IMR-90 (cell line): ENCODE data around the gene SHROOM3. TPM values are rescaled to one million over a fixed set of nuclear protein-coding genes. Genes with fewer than 3 reads are reported as not detected.

ENCODE experiments used
- ATAC-seq: fragments of 200-7000 bp; cut with Tn5 transposase; 2 replicates; pipeline ENCODE4 v1.9.1; 2020; ENCODE audit warnings: low read depth, mild to moderate bottlenecking, moderate library complexity
- BruUV-seq: library from RNA; stranded (reverse); fragments of 400-500 nt; replicated peaks from 2 replicates; lab custom pipeline; 2021; lab: Mats Ljungman, UMichigan
- CTCF ChIA-PET: fragments of 300-600 bp; formaldehyde crosslinking; extraction: SDS; loops from one replicate; lab custom pipeline; 2021; ENCODE audit warnings: antibody characterized with exemption; lab: Yijun Ruan, JAX
- POLR2A ChIA-PET: fragments of 300-600 bp; sonication (Branson Sonifier 250); formaldehyde crosslinking; loops from one replicate; lab custom pipeline; 2022; ENCODE audit warnings: antibody characterized with exemption; ENCODE audit not compliant: unreplicated experiment; lab: Charles Lee
- DNase-seq: peaks from one replicate; pipeline ENCODE4 v3.0.0; 2013
- H2AFZ ChIP-seq: replicated peaks from 2 replicates; pipeline ENCODE3; 2013; ENCODE audit warnings: low read length, mild to moderate bottlenecking; ENCODE audit not compliant: poor library complexity
- H2AK5ac ChIP-seq: 2 replicates; pipeline ENCODE4 v1.6.1; 2013; ENCODE audit warnings: low read depth, low read length, inconsistent platforms
- H2AK9ac ChIP-seq: replicated peaks from 2 replicates; pipeline ENCODE3; 2013; ENCODE audit warnings: mild to moderate bottlenecking, low read depth, low read length, moderate library complexity; ENCODE audit not compliant: poor library complexity
- H2BK120ac ChIP-seq: 2 replicates; pipeline ENCODE4 v1.6.1; 2013; ENCODE audit warnings: low read depth, low read length, inconsistent platforms
- H2BK15ac ChIP-seq: 3 replicates; pipeline ENCODE4 v1.6.1; 2013; ENCODE audit warnings: low read depth, low read length, inconsistent platforms
- H2BK20ac ChIP-seq: 2 replicates; pipeline ENCODE4 v1.6.1; 2013; ENCODE audit warnings: low read depth, mild to moderate bottlenecking, inconsistent platforms, low read length, moderate library complexity
- H2BK5ac ChIP-seq: 2 replicates; pipeline ENCODE4 v1.6.1; 2013; ENCODE audit warnings: mild to moderate bottlenecking, low read depth, low read length, inconsistent platforms; ENCODE audit not compliant: poor library complexity, severe bottlenecking
- H3K14ac ChIP-seq: replicated peaks from 2 replicates; pipeline ENCODE4 v1.6.1; 2013; ENCODE audit warnings: low read depth, low read length, inconsistent platforms
- H3K18ac ChIP-seq: 2 replicates; pipeline ENCODE4 v1.6.1; 2013; ENCODE audit warnings: low read depth, low read length, control low read depth
- H3K23ac ChIP-seq: 2 replicates; pipeline ENCODE4 v1.6.1; 2013; ENCODE audit warnings: low read depth, low read length, inconsistent platforms
- H3K27ac ChIP-seq: 2 replicates; pipeline ENCODE4 v1.5.1; 2013; ENCODE audit warnings: mild to moderate bottlenecking, control low read depth, low read length; ENCODE audit not compliant: insufficient read depth
- H3K27me3 ChIP-seq: 2 replicates; pipeline ENCODE4 v1.6.1; 2013; ENCODE audit warnings: low read length; ENCODE audit not compliant: control insufficient read depth, insufficient read depth
- H3K36me3 ChIP-seq: 2 replicates; pipeline ENCODE4 v1.6.1; 2013; ENCODE audit warnings: low read length, mixed read lengths; ENCODE audit not compliant: control insufficient read depth, insufficient read depth
- H3K4ac ChIP-seq: 2 replicates; pipeline ENCODE4 v1.6.1; 2013; ENCODE audit warnings: low read depth, low read length, inconsistent platforms
- H3K4me1 ChIP-seq: 2 replicates; pipeline ENCODE4 v1.6.1; 2013; ENCODE audit warnings: low read length, mixed read lengths; ENCODE audit not compliant: control insufficient read depth, insufficient read depth
- H3K4me2 ChIP-seq: 2 replicates; pipeline ENCODE4 v1.6.1; 2013; ENCODE audit warnings: low read depth, mild to moderate bottlenecking, control low read depth, low read length, moderate library complexity
- H3K4me3 ChIP-seq: 2 replicates; pipeline ENCODE4 v1.5.1; 2013; ENCODE audit warnings: low read depth, mild to moderate bottlenecking, control low read depth, low read length, moderate library complexity; ENCODE audit not compliant: insufficient read depth
- H3K56ac ChIP-seq: 2 replicates; pipeline ENCODE4 v1.6.1; 2013; ENCODE audit warnings: low read length, inconsistent platforms; ENCODE audit not compliant: insufficient read depth; ENCODE audit errors: extremely low read depth
- H3K79me1 ChIP-seq, 2 experiments: 2 replicates each; pipeline ENCODE4 v1.6.1; 2013; ENCODE audit warnings: low read length in 2 of 2, inconsistent platforms in 1 of 2, low read depth in 1 of 2
- H3K9ac ChIP-seq: 2 replicates; pipeline ENCODE4 v1.6.1; 2013; ENCODE audit warnings: low read depth, low read length, control low read depth
- H3K9me1 ChIP-seq: 2 replicates; pipeline ENCODE4 v1.6.1; 2013; ENCODE audit warnings: low read length, inconsistent platforms; ENCODE audit not compliant: insufficient read depth
- H3K9me3 ChIP-seq: 2 replicates; pipeline ENCODE4 v1.6.1; 2013; ENCODE audit warnings: low read length; ENCODE audit not compliant: control insufficient read depth, insufficient read depth
- H4K20me1 ChIP-seq: 2 replicates; pipeline ENCODE4 v1.6.1; 2013; ENCODE audit warnings: low read length, inconsistent platforms; ENCODE audit not compliant: insufficient read depth
- H4K5ac ChIP-seq: 2 replicates; pipeline ENCODE4 v1.6.1; 2013; ENCODE audit warnings: mild to moderate bottlenecking, low read depth, low read length, control low read depth
- H4K8ac ChIP-seq, 2 experiments: 2 replicates each; pipeline ENCODE4 v1.6.1; 2013; ENCODE audit warnings: low read depth in 2 of 2, low read length in 2 of 2, control low read depth in 1 of 2, inconsistent platforms in 1 of 2
- H4K91ac ChIP-seq: 2 replicates; pipeline ENCODE4 v1.6.1; 2013; ENCODE audit warnings: low read depth, low read length, inconsistent platforms; ENCODE audit not compliant: insufficient read depth
- BHLHE40 ChIP-seq: fragments of 150-350 bp; IDR thresholded peaks from 2 replicates; pipeline ENCODE4 v1.6.1; 2016; ENCODE audit warnings: mild to moderate bottlenecking, low read depth, low read length
- CEBPB ChIP-seq: IDR thresholded peaks from 2 replicates; pipeline ENCODE4 v1.6.1; 2012; ENCODE audit warnings: low read depth, low read length, improper control_type of control experiment
- CHD1 ChIP-seq: IDR thresholded peaks from 2 replicates; pipeline ENCODE4 v1.6.1; 2012; ENCODE audit warnings: low read depth, low read length, improper control_type of control experiment
- FOS ChIP-seq: fragments of 150-350 bp; IDR thresholded peaks from 2 replicates; pipeline ENCODE4 v1.6.1; 2016; ENCODE audit warnings: low read depth, low read length
- MAFK ChIP-seq: IDR thresholded peaks from 2 replicates; pipeline ENCODE4 v1.6.1; 2012; ENCODE audit warnings: low read depth, low read length, improper control_type of control experiment
- NFE2L2 ChIP-seq: fragments of 150-350 bp; IDR thresholded peaks from 2 replicates; pipeline ENCODE4 v1.6.1; 2016; ENCODE audit warnings: low read depth, mild to moderate bottlenecking, low read length
- POLR2A ChIP-seq: IDR thresholded peaks from 2 replicates; pipeline ENCODE4 v1.6.1; 2012; ENCODE audit warnings: mild to moderate bottlenecking, low read depth, low read length
- RFX5 ChIP-seq: IDR thresholded peaks from 2 replicates; pipeline ENCODE4 v1.8.0; 2012; ENCODE audit warnings: low read depth, mild to moderate bottlenecking, low read length, moderate library complexity
- SMC3 ChIP-seq: fragments of 150-350 bp; IDR thresholded peaks from 2 replicates; pipeline ENCODE4 v1.6.1; 2016; ENCODE audit warnings: low read depth, mild to moderate bottlenecking, antibody characterized with exemption, low read length, moderate library complexity
- WGBS, 2 experiments: methylation state at CpG; one replicate each; pipeline versions ENCODE4 v1.1.5 to v1.1.7; 2013; ENCODE audit warnings: missing lambda C conversion rate in 2 of 2; ENCODE audit not compliant: insufficient read length in 1 of 2; ENCODE audit errors: extremely low coverage in 2 of 2; 5-methylcytosine and 5-hydroxymethylcytosine counted together
- dilution Hi-C: fragments of 300-500 bp; cut with HindIII; formaldehyde crosslinking; loops from one replicate; pipeline ENCODE4 v1.14.3; 2018; ENCODE audit warnings: low sequenced_read_pairs; ENCODE audit not compliant: unreplicated experiment
- in situ Hi-C: fragments of 300-500 bp; cut with MboI; formaldehyde crosslinking; loops from 3 replicates; pipeline ENCODE4 v1.14.3; 2019; ENCODE audit warnings: low sequenced_read_pairs, inconsistent platforms, mixed read lengths
- intact Hi-C: fragments of 100-400 bp; cut with micrococcal nuclease; formaldehyde crosslinking; loops from 2 replicates; pipeline ENCODE4 v1.10.0; 2022
- polyA plus RNA-seq, 3 experiments: library from polyadenylated mRNA; depleted of rRNA; stranded (reverse); fragments of >200 nt; gene quantifications; 2 replicates each; pipeline ENCODE4 v1.2.3, GENCODE V29; 2012; ENCODE audit warnings: low replicate concordance in 1 of 3
- total RNA-seq: library from RNA; depleted of rRNA; stranded (reverse); fragments of >200 nt; gene quantifications from 2 replicates; pipeline ENCODE4 v1.2.3, GENCODE V29; 2012
- TF ChIP-seq, protein P1 (sequence below): fragments of 150-350 bp; IDR thresholded peaks from 2 replicates; pipeline ENCODE4 v1.6.1; 2016; ENCODE audit warnings: low read depth, mild to moderate bottlenecking, low read length, moderate library complexity, borderline replicate concordance
- TF ChIP-seq, protein P2 (sequence below): fragments of 150-350 bp; IDR thresholded peaks from 2 replicates; pipeline ENCODE4 v1.6.1; 2017; ENCODE audit warnings: mild to moderate bottlenecking, antibody characterized with exemption, low read length, low read depth
- TF ChIP-seq, protein P3 (sequence below): conservative IDR thresholded peaks from 2 replicates; pipeline ENCODE4 v1.5.1; 2012; ENCODE audit warnings: mild to moderate bottlenecking, low read depth, low read length, improper control_type of control experiment

Gene SHROOM3
- total and polyA plus RNA-seq, 2 of the 4 experiments (the other 2 are of a cell fraction) = 10.8 to 19.5 TPM

DNA sequence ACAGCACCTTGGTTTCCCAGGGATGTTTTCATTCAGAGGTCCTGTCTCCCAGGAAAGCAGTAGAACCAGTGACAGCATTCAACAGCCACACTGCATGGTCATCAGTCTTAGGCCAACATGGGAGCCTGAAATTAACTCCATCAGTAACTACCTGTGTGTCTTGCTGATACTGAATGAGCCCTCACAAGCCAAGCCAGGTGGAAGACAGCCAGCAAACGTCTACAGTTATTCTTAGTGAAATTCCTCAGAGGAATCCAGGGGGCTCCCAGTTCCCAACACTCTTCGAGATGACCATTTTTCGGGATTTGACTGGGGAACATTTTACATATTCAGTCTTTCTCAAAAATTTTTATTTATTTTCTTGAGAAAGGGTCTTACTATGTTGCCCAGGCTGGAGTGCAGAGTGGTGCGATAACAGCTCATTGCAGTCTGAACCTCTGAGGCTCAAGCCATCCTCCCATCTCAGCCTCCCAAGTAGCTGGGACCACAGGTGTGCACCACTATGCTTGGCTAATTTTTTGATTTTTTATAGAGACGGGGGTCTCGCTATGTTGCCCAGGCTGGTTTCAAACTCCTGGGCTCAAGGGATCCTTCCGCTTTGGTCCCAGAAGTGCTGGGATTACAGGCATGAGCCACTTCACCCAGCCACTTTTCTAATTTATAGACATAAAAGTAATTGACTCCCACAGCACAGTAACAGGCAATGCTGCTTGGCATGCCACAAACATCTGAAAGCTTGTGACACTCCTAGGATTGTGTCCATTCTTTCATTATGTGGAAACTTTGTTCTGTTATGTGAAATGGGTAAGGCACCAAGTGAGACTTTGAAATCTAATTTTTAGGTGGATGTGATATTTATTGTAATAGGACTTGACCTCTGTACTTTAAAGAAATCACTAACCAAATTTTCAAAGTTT, 346.0 kb downstream of the SHROOM3 start:
- peaks cover 23% of the 10 kb centered on the region for H3K4me1 ChIP-seq
- H2BK15ac ChIP-seq = peak overlapping the region; percentile 72; the same call in 2 of the 3 replicates
- no peaks in the 10 kb centered on the region for H4K20me1 ChIP-seq
- peak overlapping the region; percentile 42; the same call in 1 of the 2 replicates for H3K27ac ChIP-seq
- H3K4me3 ChIP-seq = no peak overlapping the region
- H3K79me1 ChIP-seq = peaks cover 16 to 53% of the 10 kb centered on the region in 2 experiments; a peak in 3 of 4 replicates
- ATAC-seq (no peak), DNase-seq (no peak)
- H3K4me2 ChIP-seq = no peak overlapping the region
- no peak overlapping the region for H3K9ac ChIP-seq
- WGBS, 2 experiments = 100% methylated on average over 1 of the region's 7 CpGs; no CpG with 5 or more reads in 1 of the 2 experiments
- peak overlapping the region; percentile 100 for H2BK5ac ChIP-seq
- peak overlapping the region; percentile 100 for H2BK20ac ChIP-seq
- BruUV-seq = no TSS peak
- peak overlapping the region; percentile 92 for H3K56ac ChIP-seq
- dilution Hi-C loops (no loop called here), intact Hi-C loops (no loop called here), in situ Hi-C loops (loop anchor here (10.0 kb wide), 1 partner anchor 164 kb away; the partner anchor contains the start of gene SEPTIN11)
- H2AK5ac ChIP-seq = peak overlapping the region; percentile 88
- peak overlapping the region; percentile 94 for H3K14ac ChIP-seq
- no peak overlapping the region for H2AK9ac ChIP-seq
- no peaks in the 10 kb centered on the region for H3K27me3 ChIP-seq
- H3K9me3 ChIP-seq = no peaks in the 10 kb centered on the region; the same call in 1 of the 2 replicates
- H3K36me3 ChIP-seq = peaks cover 13% of the 10 kb centered on the region
- POLR2A ChIA-PET = interaction anchor here (1.1 kb wide), 1 partner anchor 167 kb away, joined by 4 read pairs; no protein-coding TSS in a partner anchor
- no peak overlapping the region for H2AFZ ChIP-seq
- H4K5ac ChIP-seq = peak overlapping the region; percentile 91
- peak overlapping the region; percentile 14 to 95 for H4K8ac ChIP-seq
- H3K23ac ChIP-seq = peak overlapping the region; percentile 95
- peak overlapping the region; percentile 96 for H3K18ac ChIP-seq
- peak overlapping the region; percentile 100 for H2BK120ac ChIP-seq
- TF ChIP-seq, protein P1, sequence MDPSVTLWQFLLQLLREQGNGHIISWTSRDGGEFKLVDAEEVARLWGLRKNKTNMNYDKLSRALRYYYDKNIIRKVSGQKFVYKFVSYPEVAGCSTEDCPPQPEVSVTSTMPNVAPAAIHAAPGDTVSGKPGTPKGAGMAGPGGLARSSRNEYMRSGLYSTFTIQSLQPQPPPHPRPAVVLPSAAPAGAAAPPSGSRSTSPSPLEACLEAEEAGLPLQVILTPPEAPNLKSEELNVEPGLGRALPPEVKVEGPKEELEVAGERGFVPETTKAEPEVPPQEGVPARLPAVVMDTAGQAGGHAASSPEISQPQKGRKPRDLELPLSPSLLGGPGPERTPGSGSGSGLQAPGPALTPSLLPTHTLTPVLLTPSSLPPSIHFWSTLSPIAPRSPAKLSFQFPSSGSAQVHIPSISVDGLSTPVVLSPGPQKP = no peak
- TF ChIP-seq CHD1 (no peak), FOS (no peak), BHLHE40 (no peak), MAFK (no peak), RFX5 (no peak), CEBPB (no peak), POLR2A (no peak), SMC3 (no peak), NFE2L2 (no peak)
- TF ChIP-seq, protein P2, sequence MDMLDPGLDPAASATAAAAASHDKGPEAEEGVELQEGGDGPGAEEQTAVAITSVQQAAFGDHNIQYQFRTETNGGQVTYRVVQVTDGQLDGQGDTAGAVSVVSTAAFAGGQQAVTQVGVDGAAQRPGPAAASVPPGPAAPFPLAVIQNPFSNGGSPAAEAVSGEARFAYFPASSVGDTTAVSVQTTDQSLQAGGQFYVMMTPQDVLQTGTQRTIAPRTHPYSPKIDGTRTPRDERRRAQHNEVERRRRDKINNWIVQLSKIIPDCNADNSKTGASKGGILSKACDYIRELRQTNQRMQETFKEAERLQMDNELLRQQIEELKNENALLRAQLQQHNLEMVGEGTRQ = no peak
- TF ChIP-seq, protein P3, sequence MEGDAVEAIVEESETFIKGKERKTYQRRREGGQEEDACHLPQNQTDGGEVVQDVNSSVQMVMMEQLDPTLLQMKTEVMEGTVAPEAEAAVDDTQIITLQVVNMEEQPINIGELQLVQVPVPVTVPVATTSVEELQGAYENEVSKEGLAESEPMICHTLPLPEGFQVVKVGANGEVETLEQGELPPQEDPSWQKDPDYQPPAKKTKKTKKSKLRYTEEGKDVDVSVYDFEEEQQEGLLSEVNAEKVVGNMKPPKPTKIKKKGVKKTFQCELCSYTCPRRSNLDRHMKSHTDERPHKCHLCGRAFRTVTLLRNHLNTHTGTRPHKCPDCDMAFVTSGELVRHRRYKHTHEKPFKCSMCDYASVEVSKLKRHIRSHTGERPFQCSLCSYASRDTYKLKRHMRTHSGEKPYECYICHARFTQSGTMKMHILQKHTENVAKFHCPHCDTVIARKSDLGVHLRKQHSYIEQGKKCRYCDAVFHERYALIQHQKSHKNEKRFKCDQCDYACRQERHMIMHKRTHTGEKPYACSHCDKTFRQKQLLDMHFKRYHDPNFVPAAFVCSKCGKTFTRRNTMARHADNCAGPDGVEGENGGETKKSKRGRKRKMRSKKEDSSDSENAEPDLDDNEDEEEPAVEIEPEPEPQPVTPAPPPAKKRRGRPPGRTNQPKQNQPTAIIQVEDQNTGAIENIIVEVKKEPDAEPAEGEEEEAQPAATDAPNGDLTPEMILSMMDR = no peak
- H4K91ac ChIP-seq = peak overlapping the region; percentile 95
- H3K4ac ChIP-seq = peak overlapping the region; percentile 98
- CTCF ChIA-PET = interaction anchor here (0.6 kb wide), 1 partner anchor 23 kb away, joined by 3 read pairs; no protein-coding TSS in a partner anchor
- peaks cover 14% of the 10 kb centered on the region for H3K9me1 ChIP-seq
